Hematopoietic multipotent progenitor cell treated with erythropoietin and hydrocortisone succinate and interleukin-3 and kit ligand, for 15 days (in vitro differentiated cells): Measurements from ENCODE around the gene PADI3.

Source experiments
- DNase-seq: peaks from one replicate; pipeline ENCODE4 v3.0.0-alpha.2; 2015; ENCODE audit warnings: low spot score

Gene PADI3, protein sequence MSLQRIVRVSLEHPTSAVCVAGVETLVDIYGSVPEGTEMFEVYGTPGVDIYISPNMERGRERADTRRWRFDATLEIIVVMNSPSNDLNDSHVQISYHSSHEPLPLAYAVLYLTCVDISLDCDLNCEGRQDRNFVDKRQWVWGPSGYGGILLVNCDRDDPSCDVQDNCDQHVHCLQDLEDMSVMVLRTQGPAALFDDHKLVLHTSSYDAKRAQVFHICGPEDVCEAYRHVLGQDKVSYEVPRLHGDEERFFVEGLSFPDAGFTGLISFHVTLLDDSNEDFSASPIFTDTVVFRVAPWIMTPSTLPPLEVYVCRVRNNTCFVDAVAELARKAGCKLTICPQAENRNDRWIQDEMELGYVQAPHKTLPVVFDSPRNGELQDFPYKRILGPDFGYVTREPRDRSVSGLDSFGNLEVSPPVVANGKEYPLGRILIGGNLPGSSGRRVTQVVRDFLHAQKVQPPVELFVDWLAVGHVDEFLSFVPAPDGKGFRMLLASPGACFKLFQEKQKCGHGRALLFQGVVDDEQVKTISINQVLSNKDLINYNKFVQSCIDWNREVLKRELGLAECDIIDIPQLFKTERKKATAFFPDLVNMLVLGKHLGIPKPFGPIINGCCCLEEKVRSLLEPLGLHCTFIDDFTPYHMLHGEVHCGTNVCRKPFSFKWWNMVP

DNA sequence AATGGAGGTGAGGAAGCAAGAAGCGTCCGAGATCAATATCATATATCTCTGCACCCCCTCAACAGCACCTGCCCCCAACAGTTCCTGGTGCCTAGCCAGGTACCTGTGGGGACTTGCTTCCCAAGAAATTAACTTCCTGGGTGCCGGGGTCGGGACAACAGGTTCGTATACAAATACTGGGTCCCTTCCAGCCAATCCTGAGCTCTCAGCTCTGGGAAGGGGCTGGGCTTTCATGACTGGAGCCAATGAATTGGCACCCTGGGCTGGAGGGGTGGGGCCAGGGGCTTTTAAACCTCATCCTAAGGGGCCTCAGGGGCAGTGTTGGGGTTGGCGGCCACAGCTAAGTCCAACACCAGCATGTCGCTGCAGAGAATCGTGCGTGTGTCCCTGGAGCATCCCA lies at the start of gene PADI3:
TSS of gene PADI3 (plus strand) at position 318 of the 400 bp plus-strand sequence. CDS start at position 358, 40 bp downstream.
- no peak for DNase-seq

DNA sequence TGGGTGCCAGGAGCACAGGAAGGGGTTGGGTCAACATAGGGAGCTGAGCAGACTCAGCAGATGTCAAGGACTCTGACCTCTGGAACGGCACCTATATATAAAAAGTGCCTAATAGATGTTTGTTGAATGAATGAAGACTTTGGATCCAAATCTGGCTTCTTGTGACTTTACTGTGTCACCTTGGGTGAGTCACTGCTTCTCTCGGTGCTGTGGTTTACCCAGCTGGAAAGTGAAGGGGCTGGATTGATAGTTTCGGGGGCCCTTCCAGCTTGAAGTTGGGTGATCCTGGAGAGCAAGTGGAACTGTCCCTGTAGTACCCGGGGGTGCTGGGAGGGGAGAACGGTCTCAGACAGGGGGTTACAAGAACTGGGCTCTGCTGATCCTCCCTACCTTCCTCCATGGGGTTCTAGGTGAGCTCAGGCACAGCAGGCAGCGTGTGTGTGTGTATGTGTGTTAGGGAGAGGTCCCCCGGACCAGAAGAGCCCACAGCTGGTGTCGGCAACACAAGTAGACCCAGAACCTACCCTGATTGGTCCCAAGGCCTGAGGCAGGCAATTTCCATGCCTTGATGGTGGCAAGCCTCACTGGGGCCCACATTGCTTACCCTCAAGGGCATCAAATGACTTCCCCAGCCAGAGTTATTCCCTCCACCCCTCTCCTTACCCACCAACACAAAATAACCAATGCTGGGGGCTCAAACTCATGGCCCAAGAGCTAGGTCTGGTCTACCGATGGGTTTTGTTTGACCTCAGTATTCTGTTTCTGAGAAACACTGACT lies 49.4 kb upstream of the PADI3 start:
- DNase-seq = no peak

DNA sequence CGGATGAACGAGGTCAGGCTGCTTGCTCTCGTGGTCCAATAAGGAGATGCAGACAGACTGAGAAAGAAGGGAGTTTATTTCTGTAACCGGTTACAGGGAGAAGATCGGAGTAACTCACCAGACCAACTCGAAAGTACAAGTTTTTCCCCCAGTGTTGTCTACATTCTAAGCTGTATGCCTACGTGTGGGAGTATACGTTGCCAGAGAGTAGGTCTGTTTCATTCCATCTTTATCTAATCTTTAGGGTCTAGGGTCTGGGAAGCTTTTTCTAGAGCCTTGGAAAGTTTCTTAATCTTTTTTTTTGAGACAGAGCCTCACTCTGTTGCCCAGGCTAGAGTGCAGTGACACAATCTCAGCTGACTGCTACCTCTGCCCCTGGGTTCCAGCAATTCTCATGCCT lies 48.7 kb upstream of the PADI3 start:
- no peak for DNase-seq

DNA sequence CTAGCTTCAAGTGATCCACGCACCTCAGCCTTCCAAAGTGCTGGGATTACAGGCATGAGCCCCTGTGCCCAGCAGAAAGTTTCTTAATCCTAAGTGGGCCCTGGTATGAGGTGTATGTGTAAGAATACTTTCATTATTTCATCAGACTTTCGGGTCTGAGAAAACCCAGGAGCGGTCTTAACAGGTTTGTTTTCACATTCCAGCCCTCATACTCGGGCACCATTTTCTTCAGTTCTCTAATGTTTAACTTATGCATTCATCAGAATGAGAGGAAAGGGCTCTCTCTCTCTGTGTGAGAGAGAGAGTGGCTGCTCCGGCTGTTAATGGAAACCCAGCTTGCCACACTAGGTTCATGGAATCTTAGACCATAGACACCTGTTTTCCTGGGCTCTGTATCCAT lies 48.1 kb upstream of the PADI3 start:
- DNase-seq = no peak

DNA sequence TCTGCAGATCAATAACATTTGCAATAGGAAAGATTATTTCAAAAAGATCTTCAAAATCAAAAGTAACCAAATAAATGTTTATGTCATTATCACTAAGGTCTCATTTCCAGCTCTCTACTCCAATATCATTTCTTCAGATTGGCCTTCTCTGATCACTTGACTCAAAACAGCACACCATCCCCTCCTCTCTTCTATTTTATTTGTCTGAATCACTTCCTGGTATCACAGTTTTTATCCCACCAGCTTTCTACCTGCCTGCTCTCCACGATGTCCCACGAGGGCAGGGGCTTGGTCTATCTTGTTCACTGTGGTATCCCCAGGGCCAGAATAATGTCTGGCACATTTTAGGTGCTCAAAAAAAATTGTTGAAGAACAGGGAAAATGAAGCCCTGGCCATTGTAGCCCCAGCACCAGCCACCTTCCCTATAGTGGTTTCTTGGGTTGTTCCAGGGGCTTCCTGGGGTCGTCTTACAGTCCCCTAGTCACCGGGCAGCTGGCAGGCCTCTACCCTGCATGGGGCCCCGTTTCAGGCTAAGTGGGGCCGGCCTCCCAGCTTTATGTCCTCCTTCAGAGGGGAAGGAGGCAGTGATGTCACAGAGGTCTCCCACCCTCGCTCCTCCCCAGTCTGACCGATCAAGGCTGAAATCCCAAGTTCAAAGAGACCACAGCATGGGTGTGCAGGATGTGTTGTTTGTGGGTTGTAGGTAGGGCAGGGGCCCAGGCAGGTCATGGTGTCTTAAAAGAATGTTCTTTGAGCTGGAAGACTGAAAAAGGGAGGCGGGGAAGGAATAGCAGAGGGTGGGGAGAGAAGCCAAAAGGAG lies 47.5 kb upstream of the PADI3 start:
- no peak for DNase-seq

DNA sequence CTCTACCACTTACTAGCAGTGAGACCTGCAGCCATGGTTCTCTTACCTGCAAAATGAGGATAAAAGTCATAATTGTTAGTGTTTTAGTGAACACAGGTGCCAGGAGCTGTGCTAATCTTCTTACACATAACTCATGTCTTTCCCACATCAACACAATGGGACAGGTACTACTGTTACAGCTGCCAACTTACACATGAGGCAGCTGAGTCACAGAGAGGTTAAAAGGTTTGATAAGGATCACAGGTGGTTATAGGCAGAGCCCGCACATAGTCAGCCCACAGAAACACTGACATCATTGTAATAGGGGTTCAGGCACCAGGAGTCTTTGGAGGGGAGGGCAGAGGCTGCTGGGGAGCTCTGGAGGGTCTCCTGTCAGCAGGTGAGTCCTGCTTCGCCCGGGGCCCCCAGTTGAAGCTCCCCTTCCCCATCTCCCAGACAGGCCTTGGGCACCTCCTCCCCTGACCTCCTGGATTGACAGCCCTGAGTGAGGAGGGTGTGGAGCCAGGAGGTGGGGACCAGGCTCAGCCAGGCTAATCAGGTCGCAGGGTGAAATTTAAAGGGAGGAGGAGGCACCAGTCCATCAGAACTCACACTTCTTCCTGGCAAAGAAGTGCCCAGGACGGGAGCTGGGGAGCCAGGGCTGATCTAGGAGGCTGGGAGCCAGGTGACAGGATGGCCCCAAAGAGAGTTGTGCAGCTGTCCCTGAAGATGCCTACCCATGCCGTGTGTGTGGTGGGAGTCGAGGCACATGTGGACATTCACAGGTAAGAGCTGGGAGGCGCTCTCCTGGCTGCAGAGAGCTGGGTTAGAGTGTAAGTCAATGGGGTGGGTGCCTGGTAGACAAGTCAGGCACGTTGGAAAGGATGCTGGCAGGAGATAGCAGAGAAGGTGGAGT lies 44.1 kb upstream of the PADI3 start, which contains the start of gene PADI1:
TSS of gene PADI1 (plus strand) at position 583 of the 895 bp plus-strand sequence. CDS start at position 673, 90 bp downstream.
- no peak for DNase-seq

DNA sequence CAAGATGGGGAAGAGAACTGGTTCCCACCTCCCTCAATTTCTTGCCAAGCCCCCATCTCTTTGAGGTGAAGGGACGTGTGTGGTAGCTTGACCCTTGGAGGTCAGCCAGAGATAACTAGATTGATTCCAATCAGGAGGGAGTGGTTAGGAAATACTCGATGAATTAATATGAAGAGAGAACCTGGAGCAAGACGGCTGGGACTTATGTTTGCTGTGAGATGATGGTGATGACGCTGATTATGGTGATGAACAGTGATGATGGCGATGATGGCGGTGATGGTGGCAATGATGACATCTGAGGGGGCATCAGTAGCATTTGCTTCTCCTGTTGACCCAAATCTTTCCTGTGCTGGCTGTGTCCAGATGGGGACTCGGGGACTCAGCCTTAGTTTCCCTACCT lies 43.2 kb upstream of the PADI3 start:
- DNase-seq = no peak

DNA sequence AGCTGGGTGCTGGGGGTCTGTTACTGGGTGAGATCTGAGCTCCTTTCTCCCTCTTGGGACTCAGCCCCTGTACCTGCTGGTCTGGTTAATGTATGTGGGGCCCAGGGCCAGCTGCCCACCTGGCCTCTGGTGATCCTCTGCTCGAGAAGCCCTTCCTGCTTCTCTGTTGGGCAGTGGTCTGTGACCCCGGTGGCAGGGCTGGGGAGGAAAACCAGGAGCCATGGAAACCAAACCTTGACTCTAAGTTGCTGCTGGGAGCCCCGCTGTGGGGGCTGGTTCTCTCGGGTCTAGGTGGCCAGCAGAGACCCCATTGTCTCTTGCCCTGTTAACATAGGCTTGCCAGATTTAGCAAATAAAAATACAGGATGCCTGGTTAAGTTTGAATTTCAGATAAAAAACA lies 42.7 kb upstream of the PADI3 start:
- no peak for DNase-seq

DNA sequence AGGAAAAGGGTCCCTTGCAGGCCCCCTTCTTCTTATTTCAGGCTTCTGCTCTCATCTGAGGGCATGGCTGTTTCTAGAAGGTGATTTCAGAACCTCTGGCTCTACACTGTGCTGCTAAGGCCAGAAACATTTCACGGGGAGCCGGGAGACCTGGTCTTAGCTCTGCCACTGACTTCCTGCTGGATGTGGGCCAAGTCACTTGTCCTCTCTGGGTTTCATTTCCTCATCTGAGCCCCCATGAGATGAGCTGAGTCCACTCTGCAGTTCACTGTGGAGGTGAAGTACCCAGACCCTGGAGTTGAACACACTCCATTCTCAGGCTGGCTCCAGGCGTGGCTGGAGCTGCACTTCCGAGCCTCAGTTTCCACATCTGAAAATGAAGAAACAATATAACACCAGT lies 41.9 kb upstream of the PADI3 start:
- no peak for DNase-seq

DNA sequence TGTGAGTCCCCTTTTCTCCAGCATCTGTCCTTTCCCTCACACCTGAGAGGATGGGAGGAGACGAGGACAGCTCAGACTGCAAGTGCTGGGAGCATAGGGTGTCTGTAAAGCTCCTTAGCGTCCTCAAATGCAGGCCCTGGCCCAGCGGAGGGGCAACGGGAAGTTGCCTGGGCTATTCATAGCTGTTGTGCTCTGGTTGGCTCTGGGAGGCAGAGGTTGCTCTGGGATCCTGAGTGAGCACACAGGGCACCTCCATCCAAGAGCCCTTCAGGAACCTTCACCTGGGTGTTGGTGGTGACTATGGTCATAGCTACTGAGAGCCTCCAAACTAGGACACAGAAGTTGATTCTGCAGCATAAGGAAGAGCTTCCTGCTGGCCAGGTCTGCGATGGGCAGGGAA lies 41.4 kb upstream of the PADI3 start:
- no peak for DNase-seq

DNA sequence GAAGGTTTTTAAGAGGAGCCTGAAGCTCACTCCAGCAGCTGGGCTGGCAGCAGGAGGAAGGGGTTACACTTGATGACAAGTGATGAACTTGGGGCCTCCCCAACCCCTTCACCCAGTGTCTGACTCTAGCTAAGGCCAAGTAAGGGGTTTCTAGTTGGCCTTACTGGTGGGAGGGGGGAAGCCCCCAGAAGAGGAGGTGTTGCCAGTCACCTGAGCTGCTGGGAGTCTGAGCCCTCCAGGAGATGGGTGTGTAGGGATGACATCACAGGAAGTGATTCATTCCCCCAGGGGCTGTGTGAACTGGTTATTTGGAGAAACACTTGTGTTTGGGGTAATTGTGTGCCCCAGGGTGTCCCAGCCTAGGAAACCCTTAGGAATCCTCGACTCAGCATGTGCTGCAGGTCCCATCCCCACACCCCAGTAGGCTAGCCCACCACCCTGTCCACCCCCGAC lies 40.9 kb upstream of the PADI3 start:
- no peak for DNase-seq

DNA sequence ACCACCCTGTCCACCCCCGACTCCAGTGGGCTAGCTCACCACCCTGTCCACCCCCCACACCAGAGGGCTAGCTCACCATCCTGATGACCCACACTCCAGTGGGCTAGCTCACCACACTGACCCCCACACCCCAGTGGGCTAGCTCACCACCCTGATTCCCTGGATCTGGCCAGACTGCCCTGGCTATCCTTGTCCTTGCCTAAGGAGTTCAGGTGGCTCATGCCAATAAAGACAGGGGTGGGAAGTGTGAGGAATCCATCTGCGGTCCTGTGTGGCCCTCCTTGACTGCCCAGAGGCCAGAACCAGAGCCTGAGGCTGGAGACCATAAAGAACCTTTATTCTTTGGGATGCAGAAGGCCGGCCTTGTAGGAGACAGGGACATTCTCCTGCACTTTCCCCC lies 40.4 kb upstream of the PADI3 start:
- DNase-seq = no peak

DNA sequence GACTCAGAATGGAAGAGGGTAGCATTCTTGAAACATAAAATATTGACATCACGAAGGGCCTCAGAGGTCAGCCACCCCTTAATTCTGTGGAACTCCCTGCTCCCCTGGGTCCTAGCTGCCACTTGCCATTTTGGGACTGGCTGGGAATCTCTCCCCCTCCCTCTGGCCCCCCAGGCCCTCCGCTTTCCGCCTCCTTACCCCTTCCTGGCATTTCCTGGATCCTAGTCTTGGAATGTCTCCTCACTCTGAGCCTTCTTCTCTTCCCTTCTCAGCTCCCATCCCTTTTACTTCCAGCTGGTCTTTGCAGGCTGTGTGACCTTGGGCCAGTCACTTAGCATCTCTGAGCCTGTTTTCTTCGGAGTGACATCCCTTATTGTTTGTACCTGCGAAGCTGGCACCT lies 39.5 kb upstream of the PADI3 start:
- DNase-seq = no peak

DNA sequence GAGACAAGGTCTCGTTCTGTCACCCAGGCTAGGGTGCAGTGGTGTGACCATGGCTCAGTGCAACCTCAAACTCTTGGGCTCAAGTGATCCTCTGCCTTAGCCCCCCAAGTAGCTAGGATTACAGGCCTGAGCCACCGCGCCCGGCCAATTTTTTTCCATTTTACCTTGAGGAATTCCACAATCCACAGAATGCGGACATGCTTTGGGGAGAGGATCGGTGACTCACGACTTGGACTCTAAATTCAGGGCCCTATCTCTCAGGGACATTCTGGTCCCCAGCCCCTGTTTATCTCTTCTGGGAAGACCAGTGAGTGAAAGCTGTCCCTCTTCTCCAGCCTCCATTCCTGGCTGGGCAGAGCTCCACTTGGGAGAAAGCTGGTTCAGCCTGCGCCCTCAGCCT lies 38.7 kb upstream of the PADI3 start:
- no peak for DNase-seq

DNA sequence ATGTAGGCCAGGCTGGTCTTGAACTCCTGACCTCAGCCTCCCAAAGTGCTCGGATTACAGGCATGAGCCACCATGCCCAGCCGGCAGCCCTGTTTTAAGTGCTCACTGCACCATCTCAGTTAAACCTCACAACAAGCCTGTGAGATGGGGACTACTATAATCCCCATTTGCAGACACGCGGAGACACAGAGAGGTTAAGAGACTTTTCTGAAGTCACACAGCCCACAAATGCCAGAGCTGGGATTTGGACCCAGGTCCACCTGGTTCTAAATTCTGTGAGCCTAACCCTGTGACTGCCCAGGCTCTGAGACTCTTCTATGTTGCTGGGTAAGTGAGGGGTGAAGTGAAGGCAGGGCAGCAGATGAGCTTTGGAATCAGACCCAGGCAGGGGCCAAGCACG lies 37.5 kb upstream of the PADI3 start:
- DNase-seq = no peak

DNA sequence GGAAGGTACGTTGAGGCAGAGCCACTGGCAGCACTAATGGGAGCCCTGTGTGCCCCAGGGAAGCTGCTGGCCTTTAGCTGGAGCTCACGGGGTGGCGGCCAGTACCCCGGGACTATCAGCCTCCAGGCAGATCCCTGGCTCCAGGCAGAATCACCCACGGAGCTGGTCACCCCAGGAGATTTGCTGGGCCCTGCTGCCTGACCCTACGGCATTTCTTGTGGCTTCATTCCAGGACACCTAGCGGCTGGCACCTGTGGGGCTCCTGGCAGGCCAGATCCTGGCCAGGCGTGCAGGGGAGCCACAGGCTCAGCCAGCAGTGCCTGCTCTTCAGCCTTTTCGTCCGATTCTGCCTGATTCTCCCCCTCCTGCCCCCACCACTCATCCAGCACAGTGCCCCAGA lies 36.9 kb upstream of the PADI3 start:
- DNase-seq = no peak

DNA sequence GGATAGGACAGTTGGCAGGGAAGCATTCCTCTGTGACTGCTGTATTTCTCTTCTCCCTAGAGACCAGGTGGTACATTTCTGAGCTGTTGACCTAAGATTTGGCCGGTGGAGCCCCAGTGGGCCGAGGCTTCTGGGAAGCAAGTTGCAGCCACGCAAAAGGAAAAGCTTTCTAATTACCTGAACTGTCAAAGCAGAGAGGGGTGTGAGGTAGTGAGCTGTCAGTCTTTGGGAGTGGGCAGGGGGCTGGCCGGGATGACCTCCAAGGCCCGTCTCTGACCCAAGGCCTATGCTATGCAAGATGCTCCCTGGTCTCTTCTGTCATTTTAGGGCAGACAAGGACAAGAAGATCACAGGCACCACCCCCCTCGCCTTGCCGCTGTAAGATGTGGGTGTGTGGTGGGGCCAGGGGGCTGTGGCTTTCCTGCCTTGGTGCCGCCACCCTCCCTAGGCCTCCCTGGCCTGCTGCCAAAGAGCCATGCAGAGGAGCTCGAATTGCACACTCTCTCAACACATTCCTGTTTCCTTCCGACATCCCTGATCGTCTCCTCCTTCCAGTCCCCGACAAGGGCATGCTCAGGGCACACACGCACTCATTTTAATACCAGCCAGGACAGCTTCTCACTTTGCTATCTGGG lies 36.3 kb upstream of the PADI3 start:
- DNase-seq = no peak

DNA sequence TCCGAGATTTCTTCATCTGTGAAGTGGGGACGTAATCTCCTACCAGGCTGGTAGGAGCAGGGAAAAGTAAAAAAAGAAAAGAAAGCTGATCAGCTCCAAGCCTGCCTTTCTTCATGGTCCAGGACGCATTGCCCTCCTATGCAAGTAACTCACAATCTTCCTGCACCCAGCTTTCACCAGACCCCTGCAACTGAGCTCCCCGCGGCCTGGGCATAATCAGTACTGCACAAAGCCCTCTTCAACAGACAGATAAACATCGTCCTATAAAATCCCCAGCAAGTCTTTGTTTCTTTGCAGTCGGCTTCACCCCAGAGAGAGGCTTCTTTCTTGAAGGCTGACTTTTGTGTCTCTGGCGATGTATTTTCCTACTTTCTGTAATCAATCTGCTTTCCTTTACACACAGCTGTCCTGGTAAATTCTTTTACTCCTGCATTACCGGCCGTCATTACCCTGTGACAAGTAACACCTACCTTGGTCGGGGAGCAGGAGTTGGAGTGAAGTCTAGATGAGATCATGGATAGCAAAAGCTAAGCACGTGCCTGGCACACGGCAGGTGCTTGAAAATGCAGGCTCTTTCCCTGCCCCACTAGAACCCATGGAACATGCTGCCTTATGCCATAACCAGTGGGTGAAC lies 35.6 kb upstream of the PADI3 start:
- DNase-seq = no peak

DNA sequence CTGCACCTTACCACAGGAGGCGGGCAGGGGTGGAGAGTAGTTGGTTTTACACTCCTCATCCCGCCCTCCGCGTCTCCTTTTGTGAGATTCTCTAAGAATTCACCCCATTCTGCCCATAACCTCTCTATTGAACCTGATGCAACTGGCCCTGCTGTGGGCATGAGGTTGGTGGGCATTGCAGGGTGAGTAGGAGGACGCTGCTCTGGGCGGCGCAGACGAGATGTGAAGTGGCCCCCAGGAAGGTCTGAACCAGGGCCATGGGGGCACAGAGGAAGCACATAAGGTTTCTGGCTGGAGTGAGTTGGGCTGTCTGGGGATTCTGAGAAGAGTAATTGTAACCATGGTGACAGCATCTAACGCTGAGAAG lies 35.1 kb upstream of the PADI3 start:
- DNase-seq = no peak
